ENCODE data around the gene CDH23.

Gene CDH23

DNA sequence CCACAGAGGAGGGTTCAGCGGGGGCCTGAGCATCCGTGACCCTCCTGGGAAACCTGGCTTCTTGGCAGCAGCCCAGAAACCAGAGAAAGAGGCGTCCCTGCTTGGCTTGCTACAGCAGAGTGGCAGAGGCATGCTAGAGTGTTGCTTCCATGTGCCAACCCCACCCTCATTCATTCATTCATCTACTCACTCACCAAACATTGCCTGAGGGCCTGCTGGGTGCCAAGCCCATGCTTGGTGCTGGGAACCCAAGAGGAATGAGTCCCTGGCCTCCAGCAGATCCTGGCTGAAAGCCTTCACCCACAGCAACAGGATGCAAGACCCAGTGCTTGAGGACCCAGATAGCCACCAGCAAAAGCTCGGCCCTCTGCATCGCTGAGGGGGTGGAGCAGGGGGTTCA lies 129.0 kb downstream of the CDH23 start:
- Histone ChIP-seq H3K27me3 (replicated peaks; ENCODE audit: control insufficient read depth, insufficient read depth, low read length) (peaks cover 1% of the 10 kb centered on the region), H3K36me3 (ENCODE audit: control insufficient read depth, insufficient read depth, low read length) (no peaks in the 10 kb centered on the region), H3K4me3 (replicated peaks; ENCODE audit: low read depth, low read length) (no peak overlapping the region)
- DNase-seq (ENCODE audit: extremely low read depth, insufficient read length): no peak
- TF ChIP-seq, protein P1, sequence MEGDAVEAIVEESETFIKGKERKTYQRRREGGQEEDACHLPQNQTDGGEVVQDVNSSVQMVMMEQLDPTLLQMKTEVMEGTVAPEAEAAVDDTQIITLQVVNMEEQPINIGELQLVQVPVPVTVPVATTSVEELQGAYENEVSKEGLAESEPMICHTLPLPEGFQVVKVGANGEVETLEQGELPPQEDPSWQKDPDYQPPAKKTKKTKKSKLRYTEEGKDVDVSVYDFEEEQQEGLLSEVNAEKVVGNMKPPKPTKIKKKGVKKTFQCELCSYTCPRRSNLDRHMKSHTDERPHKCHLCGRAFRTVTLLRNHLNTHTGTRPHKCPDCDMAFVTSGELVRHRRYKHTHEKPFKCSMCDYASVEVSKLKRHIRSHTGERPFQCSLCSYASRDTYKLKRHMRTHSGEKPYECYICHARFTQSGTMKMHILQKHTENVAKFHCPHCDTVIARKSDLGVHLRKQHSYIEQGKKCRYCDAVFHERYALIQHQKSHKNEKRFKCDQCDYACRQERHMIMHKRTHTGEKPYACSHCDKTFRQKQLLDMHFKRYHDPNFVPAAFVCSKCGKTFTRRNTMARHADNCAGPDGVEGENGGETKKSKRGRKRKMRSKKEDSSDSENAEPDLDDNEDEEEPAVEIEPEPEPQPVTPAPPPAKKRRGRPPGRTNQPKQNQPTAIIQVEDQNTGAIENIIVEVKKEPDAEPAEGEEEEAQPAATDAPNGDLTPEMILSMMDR (IDR thresholded peaks at IDR 0.05; ENCODE audit: insufficient read depth, low read length, poor library complexity, severe bottlenecking): no peak

DNA sequence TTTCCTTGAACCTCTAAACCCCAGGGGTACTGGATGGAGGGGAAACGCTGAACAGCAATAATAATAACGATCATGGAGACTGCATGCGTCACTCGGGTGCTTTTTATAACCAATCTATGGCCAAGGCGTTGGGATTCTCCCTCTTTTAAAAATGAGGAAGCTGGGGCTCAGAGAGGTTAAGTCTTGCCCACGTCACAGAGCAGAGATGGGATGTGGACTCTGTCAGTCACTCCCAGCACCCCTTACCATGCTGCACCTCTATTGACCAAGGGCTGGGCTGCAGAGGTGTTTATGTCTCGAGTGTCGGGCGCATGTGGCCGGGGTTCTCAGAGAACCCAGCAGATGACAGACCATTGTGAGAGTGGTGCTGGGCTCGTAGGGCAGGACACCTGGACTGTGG lies 129.9 kb downstream of the CDH23 start:
- TF ChIP-seq, protein P1 (IDR thresholded peaks at IDR 0.05; ENCODE audit: insufficient read depth, low read length, poor library complexity, severe bottlenecking): no peak
- DNase-seq (ENCODE audit: extremely low read depth, insufficient read length): no peak

GRCh38 chr10:71527135-71527534 lies 130.4 kb downstream of the CDH23 start:
- TF ChIP-seq, protein P1 (IDR thresholded peaks at IDR 0.05; ENCODE audit: insufficient read depth, low read length, poor library complexity, severe bottlenecking): no peak
- DNase-seq (ENCODE audit: extremely low read depth, insufficient read length): no peak
- no peak overlapping the region for H3K4me3 ChIP-seq (replicated peaks; ENCODE audit: low read depth, low read length)
- no peaks in the 10 kb centered on the region for H3K36me3 ChIP-seq (ENCODE audit: control insufficient read depth, insufficient read depth, low read length)
- peaks cover 1% of the 10 kb centered on the region for H3K27me3 ChIP-seq (replicated peaks; ENCODE audit: control insufficient read depth, insufficient read depth, low read length)

More for the DNA sequence above, 129.9 kb downstream of the CDH23 start:
- Histone ChIP-seq H3K27me3 (replicated peaks; ENCODE audit: control insufficient read depth, insufficient read depth, low read length) (peaks cover 1% of the 10 kb centered on the region), H3K36me3 (ENCODE audit: control insufficient read depth, insufficient read depth, low read length) (no peaks in the 10 kb centered on the region), H3K4me3 (replicated peaks; ENCODE audit: low read depth, low read length) (no peak overlapping the region)

DNA sequence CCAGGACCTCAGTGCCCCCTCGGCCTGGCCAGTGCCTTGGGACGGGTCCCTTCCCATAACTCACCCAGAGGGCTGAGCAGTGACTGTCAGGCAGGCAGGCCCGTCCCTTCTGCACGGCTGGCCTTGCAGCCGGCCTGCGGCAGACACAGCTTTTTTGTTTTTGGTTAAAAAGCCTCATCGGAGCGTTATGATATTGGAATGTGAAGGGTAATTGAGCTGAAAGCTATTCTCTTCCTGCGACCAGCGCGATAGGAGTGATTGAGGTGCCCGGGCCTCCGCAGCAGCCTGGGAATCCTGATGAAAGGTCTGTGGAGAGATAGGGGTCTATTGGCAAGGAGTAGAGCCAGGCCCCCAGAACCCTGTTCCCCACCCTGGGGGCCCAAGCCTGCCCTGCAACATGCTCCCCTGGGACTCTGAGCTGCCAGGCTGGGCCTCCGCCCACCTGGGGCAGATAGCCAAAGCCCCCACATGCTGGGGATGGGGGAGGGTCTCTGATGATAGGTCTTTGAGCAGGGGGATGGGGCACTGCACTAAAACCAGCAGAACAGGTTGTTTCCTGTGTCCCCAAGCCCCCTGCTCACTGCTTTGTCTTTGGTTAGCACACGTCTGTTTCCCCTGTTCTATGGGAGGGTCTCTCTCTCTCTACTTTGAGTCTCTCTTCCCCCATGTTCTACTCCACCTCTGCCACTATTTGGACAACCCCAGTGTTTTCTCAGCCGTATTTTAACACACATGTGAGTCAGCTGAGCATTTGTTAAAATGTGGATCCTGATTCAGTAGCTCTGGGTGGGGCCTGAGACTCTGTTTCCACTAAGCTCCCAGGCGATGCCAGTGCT lies 131.9 kb downstream of the CDH23 start:
- no peak for DNase-seq (ENCODE audit: extremely low read depth, insufficient read length)
- Histone ChIP-seq H3K4me3 (replicated peaks; ENCODE audit: low read depth, low read length) (no peak overlapping the region), H3K36me3 (ENCODE audit: control insufficient read depth, insufficient read depth, low read length) (no peaks in the 10 kb centered on the region), H3K27me3 (replicated peaks; ENCODE audit: control insufficient read depth, insufficient read depth, low read length) (peaks cover 1% of the 10 kb centered on the region)
- TF ChIP-seq, protein P1 (IDR thresholded peaks at IDR 0.05; ENCODE audit: insufficient read depth, low read length, poor library complexity, severe bottlenecking): no peak

- Histone ChIP-seq H3K4me3 (replicated peaks; ENCODE audit: low read depth, low read length) (no peak overlapping the region), H3K36me3 (ENCODE audit: control insufficient read depth, insufficient read depth, low read length) (no peaks in the 10 kb centered on the region), H3K27me3 (replicated peaks; ENCODE audit: control insufficient read depth, insufficient read depth, low read length) (peaks cover 1% of the 10 kb centered on the region)
- TF ChIP-seq, protein P1 (IDR thresholded peaks at IDR 0.05; ENCODE audit: insufficient read depth, low read length, poor library complexity, severe bottlenecking): no peak
- no peak for DNase-seq (ENCODE audit: extremely low read depth, insufficient read length)
These were observed 132.6 kb downstream of the CDH23 start for GRCh38 chr10:71529207-71529827.
